Measurements from ENCODE around the gene ITCH. TPM values are rescaled to one million over a fixed set of nuclear protein-coding genes. Genes with fewer than 3 reads are reported as not detected.

ITCH gene
- total RNA-seq, 4 donors from 2014 or later, result 35.2 to 82.8 (median 65.3) TPM

DNA sequence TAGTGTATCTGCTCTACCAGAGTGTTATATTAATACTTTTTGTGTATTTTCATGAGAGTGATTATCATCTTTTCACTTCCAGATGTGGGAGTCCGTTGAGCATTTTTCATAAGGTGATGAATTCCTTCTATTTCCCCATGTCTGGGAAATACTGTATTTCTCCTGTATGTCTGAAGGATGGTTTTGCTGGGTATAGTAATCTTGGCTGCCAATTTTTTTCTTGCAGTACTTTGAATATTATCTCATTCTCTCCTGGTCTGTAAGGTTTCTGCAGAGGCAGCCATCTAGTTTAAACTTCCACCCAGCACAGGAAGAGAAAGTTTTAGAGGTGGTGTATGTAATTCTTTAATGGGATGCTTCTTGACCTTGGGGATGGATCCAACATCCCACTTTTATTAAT is 137.8 kb downstream of the ITCH start:
- DNase-seq, result no peak
- Histone ChIP-seq H3K9me3 (no peaks in the 10 kb centered on the region), H3K4me3 (no peak overlapping the region), H3K36me3 (peaks cover 0 to 59% (median 21%) of the 10 kb centered on the region in 4 donors), H3K27ac (no peak overlapping the region), H3K27me3 (no peaks in the 10 kb centered on the region), H3K4me1 (no peaks in the 10 kb centered on the region)
- intact Hi-C loops (cut with DNase I; ENCODE audit: low total_unique reads) (no loop called here), in situ Hi-C loops (cut with MboI; ENCODE audit: low pct_ligation_motif_present in 1 of 4, low pct_unique_long_range_greater_than_20kb in 1 of 4, low sequenced_read_pairs in 3 of 4) (loop anchor here in 2 of 4 donors (25.0 kb wide), 1 partner anchor 189 kb away; the partner anchor contains the start of gene AHCY (in 2 of the 2))
- WGBS, 2 donors (ENCODE audit: low coverage in 1 of 2), result 90 to 100% methylated on average over 1 of the region's 1 CpG
- TF ChIP-seq, protein P1, sequence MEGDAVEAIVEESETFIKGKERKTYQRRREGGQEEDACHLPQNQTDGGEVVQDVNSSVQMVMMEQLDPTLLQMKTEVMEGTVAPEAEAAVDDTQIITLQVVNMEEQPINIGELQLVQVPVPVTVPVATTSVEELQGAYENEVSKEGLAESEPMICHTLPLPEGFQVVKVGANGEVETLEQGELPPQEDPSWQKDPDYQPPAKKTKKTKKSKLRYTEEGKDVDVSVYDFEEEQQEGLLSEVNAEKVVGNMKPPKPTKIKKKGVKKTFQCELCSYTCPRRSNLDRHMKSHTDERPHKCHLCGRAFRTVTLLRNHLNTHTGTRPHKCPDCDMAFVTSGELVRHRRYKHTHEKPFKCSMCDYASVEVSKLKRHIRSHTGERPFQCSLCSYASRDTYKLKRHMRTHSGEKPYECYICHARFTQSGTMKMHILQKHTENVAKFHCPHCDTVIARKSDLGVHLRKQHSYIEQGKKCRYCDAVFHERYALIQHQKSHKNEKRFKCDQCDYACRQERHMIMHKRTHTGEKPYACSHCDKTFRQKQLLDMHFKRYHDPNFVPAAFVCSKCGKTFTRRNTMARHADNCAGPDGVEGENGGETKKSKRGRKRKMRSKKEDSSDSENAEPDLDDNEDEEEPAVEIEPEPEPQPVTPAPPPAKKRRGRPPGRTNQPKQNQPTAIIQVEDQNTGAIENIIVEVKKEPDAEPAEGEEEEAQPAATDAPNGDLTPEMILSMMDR (IDR thresholded peaks at IDR 0.05), result no peak
- TF ChIP-seq POLR2A (IDR thresholded peaks at IDR 0.05) (no peak), POLR2AphosphoS5 (IDR thresholded peaks at IDR 0.05) (no peak), EP300 (IDR thresholded peaks at IDR 0.05; ENCODE audit: low read depth) (no peak)

DNA sequence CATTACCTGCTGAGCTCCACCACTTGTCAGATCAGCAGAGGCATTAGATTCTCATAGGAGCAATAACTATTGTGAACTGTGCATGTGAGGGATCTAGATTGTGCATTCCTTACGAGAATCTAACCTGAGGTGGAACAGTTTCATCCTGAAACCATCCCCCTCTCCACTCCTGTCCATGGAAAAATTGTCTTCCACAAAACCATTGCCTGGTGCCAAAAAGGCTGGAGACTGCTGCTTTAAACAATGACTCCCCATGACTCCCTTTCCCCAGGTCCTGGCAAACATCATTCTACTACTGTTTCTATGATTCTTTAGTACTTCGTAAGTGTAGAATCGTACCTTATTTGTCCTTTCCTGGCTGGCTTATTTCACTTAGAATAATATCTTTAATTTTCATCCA is 143.4 kb downstream of the ITCH start:
- Histone ChIP-seq H3K4me1 (no peaks in the 10 kb centered on the region), H3K4me3 (no peak overlapping the region), H3K36me3 (peaks cover 0 to 36% (median 18%) of the 10 kb centered on the region in 4 donors), H3K9me3 (no peaks in the 10 kb centered on the region), H3K27me3 (no peaks in the 10 kb centered on the region), H3K27ac (no peak overlapping the region)
- intact Hi-C loops (cut with DNase I; ENCODE audit: low total_unique reads) (no loop called here), in situ Hi-C loops (cut with MboI; ENCODE audit: low pct_ligation_motif_present in 1 of 4, low pct_unique_long_range_greater_than_20kb in 1 of 4, low sequenced_read_pairs in 3 of 4) (loop anchor here in 2 of 4 donors (25.0 kb wide), 1 partner anchor 194 kb away; the partner anchor contains the start of gene AHCY (in 2 of the 2))
- 76 to 84% methylated on average over 3 of the region's 3 CpGs for WGBS, 2 donors (ENCODE audit: low coverage in 1 of 2)
- TF ChIP-seq EP300 (IDR thresholded peaks at IDR 0.05; ENCODE audit: low read depth) (no peak), POLR2A (IDR thresholded peaks at IDR 0.05) (no peak), POLR2AphosphoS5 (IDR thresholded peaks at IDR 0.05) (no peak)
- TF ChIP-seq, protein P1 (IDR thresholded peaks at IDR 0.05), result no peak
- no peak for DNase-seq

DNA sequence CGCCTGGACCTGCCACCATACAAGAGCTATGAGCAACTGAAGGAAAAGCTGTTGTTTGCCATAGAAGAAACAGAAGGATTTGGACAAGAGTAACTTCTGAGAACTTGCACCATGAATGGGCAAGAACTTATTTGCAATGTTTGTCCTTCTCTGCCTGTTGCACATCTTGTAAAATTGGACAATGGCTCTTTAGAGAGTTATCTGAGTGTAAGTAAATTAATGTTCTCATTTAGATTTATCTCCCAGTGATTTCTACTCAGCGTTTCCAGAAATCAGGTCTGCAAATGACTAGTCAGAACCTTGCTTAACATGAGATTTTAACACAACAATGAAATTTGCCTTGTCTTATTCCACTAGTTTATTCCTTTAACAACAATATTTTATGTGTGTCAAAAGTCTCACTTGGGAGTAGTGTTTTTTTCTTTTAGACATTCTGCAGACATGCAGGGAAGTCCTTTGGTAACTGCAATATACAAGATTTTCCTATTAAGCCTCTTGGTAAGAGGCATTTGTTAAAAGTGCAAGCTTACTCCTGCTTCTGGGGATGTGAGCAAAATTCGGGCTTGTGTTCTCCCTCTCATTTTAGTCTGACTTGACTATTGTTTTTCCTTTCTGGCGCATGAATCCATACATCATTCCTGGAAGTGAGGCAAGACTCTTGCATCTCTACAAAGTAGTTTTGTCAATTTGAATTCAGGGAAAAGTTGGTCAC is 144.8 kb downstream of the ITCH start:
- no peak for TF ChIP-seq EP300 (IDR thresholded peaks at IDR 0.05; ENCODE audit: low read depth)
- TF ChIP-seq POLR2AphosphoS5 (IDR thresholded peaks at IDR 0.05), result no peak
- TF ChIP-seq, protein P1 (IDR thresholded peaks at IDR 0.05), result no peak
- no peak for TF ChIP-seq POLR2A (IDR thresholded peaks at IDR 0.05)
- 89 to 94% methylated on average over 4 of the region's 4 CpGs for WGBS, 2 donors (ENCODE audit: low coverage in 1 of 2)

DNA sequence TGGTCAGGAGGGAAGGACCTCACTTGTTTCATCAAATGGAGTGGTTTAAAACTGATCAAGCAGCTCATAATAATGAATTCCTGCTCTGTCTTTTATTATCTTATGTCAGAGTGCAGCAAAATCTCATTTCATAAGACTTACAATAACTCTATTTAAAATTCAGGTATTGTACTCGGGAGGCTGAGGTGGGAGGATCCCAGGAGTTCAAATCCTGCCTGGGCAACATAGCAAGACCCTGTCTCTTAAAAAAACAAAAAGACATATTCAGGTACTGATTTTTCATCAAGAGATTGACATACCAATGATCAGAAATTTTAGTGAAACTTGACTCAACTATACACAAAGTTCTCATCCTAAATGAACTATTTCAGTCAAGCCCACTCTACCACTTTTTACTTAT is 147.5 kb downstream of the ITCH start:
- H3K9me3 ChIP-seq, result no peaks in the 10 kb centered on the region
- TF ChIP-seq POLR2AphosphoS5 (IDR thresholded peaks at IDR 0.05), result no peak
- DNase-seq, result no peak
- in situ Hi-C loops (cut with MboI; ENCODE audit: low pct_ligation_motif_present in 1 of 4, low pct_unique_long_range_greater_than_20kb in 1 of 4, low sequenced_read_pairs in 3 of 4), result loop anchor here in 2 of 4 donors (25.0 kb wide), 1 partner anchor 198 kb away; the partner anchor contains the start of gene AHCY (in 2 of the 2)
- no peaks in the 10 kb centered on the region for H3K27me3 ChIP-seq
- 97% methylated on average over 1 of the region's 1 CpG; no CpG with 5 or more reads in 1 of the 2 donors for WGBS, 2 donors (ENCODE audit: low coverage in 1 of 2)
- peaks cover 0 to 19% (median 9%) of the 10 kb centered on the region in 4 donors for H3K36me3 ChIP-seq
- peaks cover 0 to 12% (median 10%) of the 10 kb centered on the region in 4 donors for H3K4me1 ChIP-seq
- H3K27ac ChIP-seq, result no peak overlapping the region
- intact Hi-C loops (cut with DNase I; ENCODE audit: low total_unique reads), result no loop called here
- no peak overlapping the region for H3K4me3 ChIP-seq

More for the DNA sequence above, 144.8 kb downstream of the ITCH start:
- no peak overlapping the region for H3K4me3 ChIP-seq
- peaks cover 0 to 36% (median 18%) of the 10 kb centered on the region in 4 donors for H3K36me3 ChIP-seq
- no peaks in the 10 kb centered on the region for H3K9me3 ChIP-seq
- no peaks in the 10 kb centered on the region for H3K27me3 ChIP-seq
- no peaks in the 10 kb centered on the region for H3K4me1 ChIP-seq
- intact Hi-C loops (cut with DNase I; ENCODE audit: low total_unique reads), result no loop called here
- in situ Hi-C loops (cut with MboI; ENCODE audit: low pct_ligation_motif_present in 1 of 4, low pct_unique_long_range_greater_than_20kb in 1 of 4, low sequenced_read_pairs in 3 of 4), result loop anchor here in 2 of 4 donors (25.0 kb wide), 1 partner anchor 196 kb away; the partner anchor contains the start of gene AHCY (in 2 of the 2)
- H3K27ac ChIP-seq, result no peak overlapping the region
- DNase-seq, result no peak

All from transverse colon (tissue), 4 donors.